Caco-2 (cell line): ENCODE data around the gene ZNF521. TPM values are rescaled to one million over a fixed set of nuclear protein-coding genes. Genes with fewer than 3 reads are reported as not detected.

ENCODE experiments used
- BruUV-seq: library from RNA; stranded (reverse); fragments of 400-500 nt; replicated peaks from 2 replicates; lab custom pipeline; 2021; lab: Mats Ljungman, UMichigan
- CTCF ChIA-PET: fragments of 300-600 bp; sonication (Branson Sonifier 250); formaldehyde crosslinking; loops from one replicate; lab custom pipeline; 2022; ENCODE audit warnings: antibody characterized with exemption; lab: Charles Lee
- POLR2A ChIA-PET: fragments of 300-600 bp; sonication (Branson Sonifier 250); formaldehyde crosslinking; loops from one replicate; lab custom pipeline; 2022; ENCODE audit warnings: antibody characterized with exemption; lab: Charles Lee
- DNase-seq, 2 experiments: peaks; one replicate each; pipeline versions ENCODE4 v3.0.0 to v3.0.0-alpha.2; 2020 to 2022
- H3K27me3 ChIP-seq: replicated peaks from 2 replicates; pipeline ENCODE4 v1.6.0; 2011; ENCODE audit warnings: low read length; ENCODE audit not compliant: control insufficient read depth, insufficient read depth
- H3K36me3 ChIP-seq: 2 replicates; pipeline ENCODE4 v1.5.1; 2011; ENCODE audit warnings: low read length; ENCODE audit not compliant: control insufficient read depth, insufficient read depth
- H3K4me1 ChIP-seq: fragments of 250-450 bp; sonication (Bioruptor Pico); 2 replicates; pipeline ENCODE4 v1.5.1; 2020; ENCODE audit warnings: mild to moderate bottlenecking
- H3K4me3 ChIP-seq: 2 replicates; pipeline ENCODE4 v1.5.1; 2011; ENCODE audit warnings: low read depth, mild to moderate bottlenecking, control low read depth, low read length
- H3K9me3 ChIP-seq: fragments of 250-450 bp; sonication (Bioruptor Pico); 2 replicates; pipeline ENCODE4 v1.5.1; 2020; ENCODE audit warnings: mild to moderate bottlenecking, moderate library complexity
- H3K27ac Mint-ChIP-seq: one replicate; pipeline ENCODE4 v1.8.0; 2022; ENCODE audit warnings: mixed read lengths; ENCODE audit not compliant: unreplicated experiment
- H3K27me3 Mint-ChIP-seq: one replicate; pipeline ENCODE4 v1.8.0; 2022; ENCODE audit warnings: mixed read lengths; ENCODE audit not compliant: insufficient read depth, unreplicated experiment
- H3K36me3 Mint-ChIP-seq: one replicate; pipeline ENCODE4 v1.8.0; 2022; ENCODE audit warnings: mild to moderate bottlenecking, mixed read lengths; ENCODE audit not compliant: insufficient read depth, unreplicated experiment
- H3K4me1 Mint-ChIP-seq: one replicate; pipeline ENCODE4 v1.8.0; 2022; ENCODE audit warnings: low read depth, mixed read lengths; ENCODE audit not compliant: unreplicated experiment
- H3K4me3 Mint-ChIP-seq: one replicate; pipeline ENCODE4 v1.8.0; 2022; ENCODE audit warnings: mild to moderate bottlenecking, moderate library complexity, mixed read lengths; ENCODE audit not compliant: unreplicated experiment
- H3K9me3 Mint-ChIP-seq: one replicate; pipeline ENCODE4 v1.8.0; 2022; ENCODE audit warnings: mixed read lengths; ENCODE audit not compliant: unreplicated experiment
- CTCF ChIP-seq, 2 experiments: fragments of 200-600 bp in 1 of 2; IDR thresholded peaks; 1 replicate in 1 of 2; 2 replicates in 1 of 2; pipeline versions ENCODE4 v1.5.1 to v1.8.0; 2011 to 2022; ENCODE audit warnings: antibody characterized with exemption in 1 of 2, control low read depth in 1 of 2, inconsistent platforms in 1 of 2, low read depth in 1 of 2, low read length in 1 of 2, mild to moderate bottlenecking in 1 of 2, moderate library complexity in 1 of 2; ENCODE audit not compliant: insufficient read depth in 1 of 2, severe bottlenecking in 1 of 2, unreplicated experiment in 1 of 2
- intact Hi-C: fragments of 100-400 bp; cut with micrococcal nuclease; formaldehyde crosslinking; loops from one replicate; pipeline ENCODE4 v1.10.0; 2022; ENCODE audit not compliant: unreplicated experiment
- total RNA-seq: library from RNA; stranded (reverse); gene quantifications from 2 replicates; pipeline ENCODE4 v1.2.3, GENCODE V29; 2022

Gene ZNF521
- total RNA-seq, 1 experiment from 2014 or later = not detected

DNA sequence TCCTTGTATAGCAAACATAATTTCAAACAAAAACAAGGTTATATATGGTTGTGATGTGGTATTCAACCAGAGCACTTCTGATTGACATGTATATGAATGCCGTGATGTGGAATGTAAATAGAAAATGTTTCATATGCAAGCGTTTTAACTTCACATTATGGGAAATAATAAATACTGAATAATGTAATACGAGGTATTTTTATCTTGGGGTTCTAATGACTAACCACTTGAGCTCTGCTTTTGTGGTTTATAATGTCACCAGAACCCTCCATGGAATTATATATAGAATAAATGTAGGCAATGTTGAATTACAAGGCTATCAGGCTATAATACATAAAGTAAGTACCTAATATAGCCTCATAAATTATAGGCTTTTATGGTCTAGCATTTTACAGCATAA lies 72.4 kb downstream of the ZNF521 start:
- no peak for TF ChIP-seq CTCF (IDR thresholded peaks at IDR 0.05; ENCODE audit: insufficient read depth in 1 of 2, low read depth in 1 of 2, low read length in 1 of 2, severe bottlenecking in 1 of 2, unreplicated experiment in 1 of 2)
- H3K27ac Mint-ChIP-seq = no peak overlapping the region
- Histone ChIP-seq H3K4me3 (no peak overlapping the region), H3K36me3 (no peaks in the 10 kb centered on the region), H3K27me3 (no peaks in the 10 kb centered on the region; the same call in 1 of the 2 replicates), H3K4me1 (no peaks in the 10 kb centered on the region), H3K9me3 (no peaks in the 10 kb centered on the region)
- intact Hi-C loops = no loop called here
- no peaks in the 10 kb centered on the region for H3K9me3 Mint-ChIP-seq
- ChIA-PET CTCF (no interaction called here), POLR2A (no interaction called here)
- H3K36me3 Mint-ChIP-seq = no peaks in the 10 kb centered on the region
- no peaks in the 10 kb centered on the region for H3K4me1 Mint-ChIP-seq
- no peak for DNase-seq
- H3K4me3 Mint-ChIP-seq = no peak overlapping the region
- no TSS peak for BruUV-seq
- H3K27me3 Mint-ChIP-seq = peaks cover 5% of the 10 kb centered on the region

GRCh38 chr18:25279133-25279532 lies 72.8 kb downstream of the ZNF521 start:
- intact Hi-C loops = no loop called here
- peaks cover 5% of the 10 kb centered on the region for H3K27me3 Mint-ChIP-seq
- Histone ChIP-seq H3K36me3 (no peaks in the 10 kb centered on the region), H3K4me3 (no peak overlapping the region), H3K4me1 (no peaks in the 10 kb centered on the region), H3K27me3 (no peaks in the 10 kb centered on the region; the same call in 1 of the 2 replicates), H3K9me3 (no peaks in the 10 kb centered on the region)
- BruUV-seq = no TSS peak
- H3K27ac Mint-ChIP-seq = no peak overlapping the region
- no peak overlapping the region for H3K4me3 Mint-ChIP-seq
- no peaks in the 10 kb centered on the region for H3K9me3 Mint-ChIP-seq
- DNase-seq = no peak
- H3K4me1 Mint-ChIP-seq = no peaks in the 10 kb centered on the region
- no peak for TF ChIP-seq CTCF (IDR thresholded peaks at IDR 0.05; ENCODE audit: insufficient read depth in 1 of 2, low read depth in 1 of 2, low read length in 1 of 2, severe bottlenecking in 1 of 2, unreplicated experiment in 1 of 2)
- no peaks in the 10 kb centered on the region for H3K36me3 Mint-ChIP-seq
- ChIA-PET POLR2A (no interaction called here), CTCF (no interaction called here)

DNA sequence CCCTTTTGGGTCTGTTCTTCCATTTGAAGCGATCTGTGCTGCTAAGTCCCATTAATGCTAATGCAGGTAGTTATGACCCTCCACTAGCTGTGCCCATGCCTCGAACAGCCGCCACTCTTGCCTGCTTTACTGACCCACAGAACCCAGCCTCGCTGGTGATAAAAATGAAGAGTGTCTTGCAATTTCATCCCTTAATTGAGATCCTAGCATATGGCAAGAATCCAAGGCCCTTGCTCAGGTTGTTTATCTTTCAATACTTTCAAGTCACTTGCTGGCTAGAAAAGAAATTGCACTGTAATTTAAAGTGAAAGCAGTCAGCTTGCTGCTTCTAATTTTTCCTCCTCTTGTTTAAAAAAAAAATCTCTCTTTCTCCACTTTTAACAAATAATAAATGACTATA lies 73.6 kb downstream of the ZNF521 start:
- no peak overlapping the region for H3K4me3 Mint-ChIP-seq
- Histone ChIP-seq H3K4me3 (no peak overlapping the region), H3K4me1 (no peaks in the 10 kb centered on the region), H3K36me3 (no peaks in the 10 kb centered on the region), H3K27me3 (no peaks in the 10 kb centered on the region; the same call in 1 of the 2 replicates), H3K9me3 (no peaks in the 10 kb centered on the region)
- intact Hi-C loops = no loop called here
- ChIA-PET POLR2A (no interaction called here), CTCF (no interaction called here)
- H3K27ac Mint-ChIP-seq = no peak overlapping the region
- no peaks in the 10 kb centered on the region for H3K9me3 Mint-ChIP-seq
- H3K36me3 Mint-ChIP-seq = no peaks in the 10 kb centered on the region
- no peak for DNase-seq
- no peak for TF ChIP-seq CTCF (IDR thresholded peaks at IDR 0.05; ENCODE audit: insufficient read depth in 1 of 2, low read depth in 1 of 2, low read length in 1 of 2, severe bottlenecking in 1 of 2, unreplicated experiment in 1 of 2)
- H3K4me1 Mint-ChIP-seq = no peaks in the 10 kb centered on the region
- BruUV-seq = no TSS peak
- peaks cover 5% of the 10 kb centered on the region for H3K27me3 Mint-ChIP-seq
